Ascending aorta (tissue), 2 donors: ENCODE results near the gene C16orf92. TPM values are rescaled to one million over a fixed set of nuclear protein-coding genes. Genes with fewer than 3 reads are reported as not detected.

Experiments used
- DNase-seq, 2 donors: peaks; one replicate each; pipeline ENCODE4 v3.0.0-alpha.2; 2019; ENCODE audit warnings: low spot score in 2 of 2
- H3K27ac ChIP-seq, 2 donors: fragments of 200-600 bp; sonication (generic); one replicate each; pipeline ENCODE4 v1.5.1; 2016 to 2017; ENCODE audit warnings: mild to moderate bottlenecking in 1 of 2
- H3K27me3 ChIP-seq: fragments of 200-600 bp; sonication (generic); one replicate; pipeline ENCODE4 v1.5.1; 2017
- H3K36me3 ChIP-seq, 2 donors: fragments of 200-600 bp; sonication (generic); one replicate each; pipeline ENCODE4 v1.5.1; 2016
- H3K4me1 ChIP-seq, 2 donors: fragments of 200-600 bp; sonication (generic); one replicate each; pipeline ENCODE4 v1.5.1; 2016 to 2017; ENCODE audit warnings: mild to moderate bottlenecking in 1 of 2
- H3K4me3 ChIP-seq, 2 donors: fragments of 200-600 bp; sonication (generic); one replicate each; pipeline ENCODE4 v1.5.1; 2016 to 2017; ENCODE audit warnings: mild to moderate bottlenecking in 1 of 2
- H3K9me3 ChIP-seq, 2 donors: fragments of 200-600 bp; sonication (generic); one replicate each; pipeline ENCODE4 v1.5.1; 2016
- intact Hi-C: fragments of 100-400 bp; cut with DNase I; formaldehyde crosslinking; loops from one replicate; pipeline ENCODE4 v1.15.1; 2023
- total RNA-seq: library from RNA; depleted of rRNA; stranded (reverse); fragments of >200 nt; gene quantifications from one replicate; pipeline ENCODE4 v1.1.0, GENCODE V29; 2016
- TF ChIP-seq, protein P1 (sequence below), 3 experiments: fragments of 200-600 bp in 2 of 3; fragments of 450-650 bp in 1 of 3; sonication (generic) in 2 of 3; IDR thresholded peaks; one replicate each; pipeline ENCODE4 v1.5.1; 2016 to 2019; ENCODE audit warnings: antibody characterized with exemption in 3 of 3, mild to moderate bottlenecking in 1 of 3, moderate library complexity in 1 of 3

Gene C16orf92
- total RNA-seq, 1 donor from 2014 or later, result not detected

DNA sequence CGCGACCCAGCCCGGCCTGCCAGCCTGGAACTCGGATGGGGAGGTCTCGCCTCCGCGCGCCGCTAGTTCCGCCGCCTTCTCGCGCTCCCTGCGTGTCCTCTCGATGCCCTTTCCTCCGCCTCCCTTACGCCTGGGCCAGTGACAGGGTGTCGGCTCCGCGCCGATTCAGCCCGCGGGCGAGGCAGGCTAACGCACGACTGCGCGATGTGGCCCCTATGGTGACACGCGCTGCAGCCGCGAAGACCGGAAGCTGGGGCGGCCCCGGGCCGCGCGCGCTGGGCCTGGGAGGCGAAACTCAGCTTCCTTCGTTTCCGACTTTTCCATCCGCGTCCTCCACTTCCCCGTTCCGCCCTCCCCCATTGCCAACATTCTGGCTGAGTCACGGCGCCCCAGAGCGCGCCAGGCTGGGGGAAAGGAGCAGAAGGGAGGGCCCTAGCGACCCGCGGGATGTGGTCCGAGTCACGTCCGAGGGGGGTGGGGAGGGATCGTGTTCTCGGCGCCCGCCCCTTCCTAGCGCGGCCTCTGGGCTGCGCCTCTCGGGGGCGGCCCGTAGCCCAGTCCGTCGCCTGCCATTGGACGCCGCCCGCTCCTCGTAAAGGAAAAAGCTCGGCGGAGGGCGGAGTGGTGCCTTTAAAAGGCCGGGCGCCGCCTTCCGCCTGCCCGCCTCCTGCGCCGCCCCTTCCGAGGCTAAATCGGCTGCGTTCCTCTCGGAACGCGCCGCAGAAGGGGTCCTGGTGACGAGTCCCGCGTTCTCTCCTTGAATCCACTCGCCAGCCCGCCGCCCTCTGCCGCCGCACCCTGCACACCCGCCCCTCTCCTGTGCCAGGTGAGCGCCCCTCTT is 42.3 kb downstream of the C16orf92 start, which contains the start of gene ALDOA:
ALDOA (plus strand) TSS at position 659 of the 841 bp plus-strand sequence. CDS start 1,138 bp downstream, outside the sequence.
- intact Hi-C loops, result loop anchor here (1.0 to 10.0 kb wide), 9 partner anchors 10 to 589 kb away; partner anchors contain the start of genes FBRS, MAPK3, MAZ and MVP
- Histone ChIP-seq H3K27ac (peak within 1 kb of the TSS; percentile 97 to 99), H3K4me1 (peaks cover 22 to 51% of the 10 kb centered on the region in 2 donors), H3K9me3 (no peaks in the 10 kb centered on the region), H3K36me3 (peaks cover 31 to 33% of the 10 kb centered on the region in 2 donors), H3K27me3 (no peaks in the 10 kb centered on the region), H3K4me3 (peak within 1 kb of the TSS; percentile 92)
- peak; percentile 93 to 99 for DNase-seq
- TF ChIP-seq, protein P1, sequence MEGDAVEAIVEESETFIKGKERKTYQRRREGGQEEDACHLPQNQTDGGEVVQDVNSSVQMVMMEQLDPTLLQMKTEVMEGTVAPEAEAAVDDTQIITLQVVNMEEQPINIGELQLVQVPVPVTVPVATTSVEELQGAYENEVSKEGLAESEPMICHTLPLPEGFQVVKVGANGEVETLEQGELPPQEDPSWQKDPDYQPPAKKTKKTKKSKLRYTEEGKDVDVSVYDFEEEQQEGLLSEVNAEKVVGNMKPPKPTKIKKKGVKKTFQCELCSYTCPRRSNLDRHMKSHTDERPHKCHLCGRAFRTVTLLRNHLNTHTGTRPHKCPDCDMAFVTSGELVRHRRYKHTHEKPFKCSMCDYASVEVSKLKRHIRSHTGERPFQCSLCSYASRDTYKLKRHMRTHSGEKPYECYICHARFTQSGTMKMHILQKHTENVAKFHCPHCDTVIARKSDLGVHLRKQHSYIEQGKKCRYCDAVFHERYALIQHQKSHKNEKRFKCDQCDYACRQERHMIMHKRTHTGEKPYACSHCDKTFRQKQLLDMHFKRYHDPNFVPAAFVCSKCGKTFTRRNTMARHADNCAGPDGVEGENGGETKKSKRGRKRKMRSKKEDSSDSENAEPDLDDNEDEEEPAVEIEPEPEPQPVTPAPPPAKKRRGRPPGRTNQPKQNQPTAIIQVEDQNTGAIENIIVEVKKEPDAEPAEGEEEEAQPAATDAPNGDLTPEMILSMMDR (IDR thresholded peaks at IDR 0.05), result no peak

DNA sequence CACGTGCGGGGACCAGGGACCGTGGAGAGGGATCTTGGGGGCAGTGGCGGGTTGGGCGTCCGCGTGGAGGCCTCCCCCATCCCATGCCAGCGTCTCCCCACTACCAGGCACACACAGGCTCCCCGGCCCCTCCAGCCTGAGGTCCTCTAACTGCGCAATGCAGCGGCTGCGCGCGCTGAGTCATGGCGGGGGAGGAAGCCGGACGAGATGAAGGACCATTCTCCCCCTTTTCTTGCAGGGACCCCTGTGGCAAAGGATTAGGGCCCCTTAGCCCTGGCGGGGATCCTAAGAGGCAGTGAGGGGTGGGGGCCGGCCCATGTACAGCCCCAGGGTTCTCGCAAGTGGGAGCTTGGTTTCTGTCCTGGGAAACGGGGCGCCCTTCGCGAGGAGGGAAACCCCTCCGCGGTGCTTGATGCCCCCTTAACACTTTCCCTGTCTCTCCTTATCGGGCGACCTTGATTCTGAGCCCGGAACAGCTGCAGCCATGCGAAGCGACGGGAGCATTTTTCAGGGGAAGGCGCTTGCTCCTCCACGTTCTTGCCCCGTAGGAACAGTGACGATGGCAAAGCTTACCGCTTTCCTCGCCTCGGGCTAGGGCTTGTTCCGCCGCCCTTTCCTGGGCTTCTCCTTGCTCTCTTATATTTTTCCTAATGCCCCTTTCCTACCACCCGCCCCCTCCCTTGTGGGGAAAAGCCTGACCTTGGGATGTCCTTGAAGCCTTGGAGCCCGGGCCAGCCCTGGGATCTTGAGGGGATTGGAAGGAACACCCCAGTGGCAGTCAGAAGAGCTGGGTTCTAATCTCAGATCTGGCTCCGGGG is 43.2 kb downstream of the C16orf92 start:
- TF ChIP-seq, protein P1 (IDR thresholded peaks at IDR 0.05), result no peak
- H3K27ac ChIP-seq, result peak overlapping the region; percentile 97 to 99
- intact Hi-C loops, result loop anchor here (1.0 to 10.0 kb wide), 9 partner anchors 9 to 589 kb away; partner anchors contain the start of genes FBRS, MAPK3, MAZ and MVP
- H3K4me3 ChIP-seq, result peak overlapping the region; percentile 92
- no peak for DNase-seq
- H3K9me3 ChIP-seq, result no peaks in the 10 kb centered on the region
- peaks cover 22 to 51% of the 10 kb centered on the region in 2 donors for H3K4me1 ChIP-seq
- peaks cover 39 to 42% of the 10 kb centered on the region in 2 donors for H3K36me3 ChIP-seq
- no peaks in the 10 kb centered on the region for H3K27me3 ChIP-seq

GRCh38 chr16:30066761-30067583 is 44.0 kb downstream of the C16orf92 start:
- no peak for DNase-seq
- Histone ChIP-seq H3K4me1 (peaks cover 22 to 51% of the 10 kb centered on the region in 2 donors), H3K27me3 (no peaks in the 10 kb centered on the region), H3K9me3 (no peaks in the 10 kb centered on the region), H3K4me3 (peak overlapping the region; percentile 92), H3K27ac (peak overlapping the region; percentile 97 to 99), H3K36me3 (peaks cover 48 to 50% of the 10 kb centered on the region in 2 donors)
- intact Hi-C loops, result loop anchor here (5.0 to 10.0 kb wide), 3 partner anchors 245 to 588 kb away; partner anchors contain the start of genes FBRS, MAZ, MVP and PRR14
- TF ChIP-seq, protein P1 (IDR thresholded peaks at IDR 0.05), result no peak

- Histone ChIP-seq H3K9me3 (no peaks in the 10 kb centered on the region), H3K36me3 (peaks cover 53 to 54% of the 10 kb centered on the region in 2 donors), H3K27ac (peak overlapping the region; percentile 97 to 99), H3K4me3 (peak overlapping the region; percentile 92), H3K27me3 (no peaks in the 10 kb centered on the region), H3K4me1 (peaks cover 22 to 51% of the 10 kb centered on the region in 2 donors)
- DNase-seq, result no peak
- TF ChIP-seq, protein P1 (IDR thresholded peaks at IDR 0.05), result no peak
- intact Hi-C loops, result loop anchor here (5.0 to 10.0 kb wide), 3 partner anchors 245 to 587 kb away; partner anchors contain the start of genes FBRS, MAZ, MVP and PRR14
These were observed 44.6 kb downstream of the C16orf92 start for GRCh38 chr16:30067584-30067916.
